ENCODE results near the gene LIN37.

DNA sequence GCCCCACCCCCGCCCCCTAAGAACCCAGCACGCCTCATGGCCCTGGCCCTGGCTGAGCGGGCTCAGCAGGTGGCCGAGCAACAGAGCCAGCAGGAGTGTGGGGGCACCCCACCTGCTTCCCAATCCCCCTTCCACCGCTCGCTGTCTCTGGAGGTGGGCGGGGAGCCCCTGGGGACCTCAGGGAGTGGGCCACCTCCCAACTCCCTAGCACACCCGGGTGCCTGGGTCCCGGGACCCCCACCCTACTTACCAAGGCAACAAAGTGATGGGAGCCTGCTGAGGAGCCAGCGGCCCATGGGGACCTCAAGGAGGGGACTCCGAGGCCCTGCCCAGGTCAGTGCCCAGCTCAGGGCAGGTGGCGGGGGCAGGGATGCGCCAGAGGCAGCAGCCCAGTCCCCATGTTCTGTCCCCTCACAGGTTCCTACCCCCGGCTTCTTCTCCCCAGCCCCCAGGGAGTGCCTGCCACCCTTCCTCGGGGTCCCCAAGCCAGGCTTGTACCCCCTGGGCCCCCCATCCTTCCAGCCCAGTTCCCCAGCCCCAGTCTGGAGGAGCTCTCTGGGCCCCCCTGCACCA lies 38.9 kb downstream of the LIN37 start:
- TF ChIP-seq POLR2A (IDR thresholded peaks at IDR 0.05; ENCODE audit: low read depth, low read length) (no peak), PAX5 (IDR thresholded peaks at IDR 0.05; ENCODE audit: insufficient read depth, low read length, severe bottlenecking) (no peak)
